ENCODE data around the gene INSIG1.

INSIG1 gene

DNA sequence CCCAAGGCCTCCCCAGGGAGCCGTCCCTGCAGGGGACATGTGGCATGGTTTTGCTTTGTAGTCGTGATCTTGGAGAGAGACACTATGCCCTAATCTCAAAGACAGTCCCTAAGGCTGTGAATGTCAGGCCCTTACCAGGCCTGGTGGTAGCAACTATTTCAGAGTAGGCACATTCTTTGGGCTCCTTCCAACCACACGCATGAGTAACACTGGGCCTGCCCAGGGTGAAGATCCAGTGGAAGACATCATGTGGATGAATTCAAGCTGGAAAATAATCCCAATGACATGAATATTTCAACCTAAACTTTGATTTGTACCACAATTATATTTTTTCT lies 39.5 kb upstream of the INSIG1 start:
- Histone ChIP-seq H3K9me3 (ENCODE audit: insufficient read depth, low read depth, low read length) (no peaks in the 10 kb centered on the region), H3K27me3 (ENCODE audit: insufficient read depth, low read length) (no peaks in the 10 kb centered on the region), H3K4me1 (ENCODE audit: insufficient read depth, low read length) (no peaks in the 10 kb centered on the region), H3K4me3 (ENCODE audit: low read length) (no peak overlapping the region), H3K9ac (ENCODE audit: low read depth, low read length) (no peak overlapping the region), H3K36me3 (ENCODE audit: insufficient read depth, low read depth, low read length) (no peaks in the 10 kb centered on the region), H3K27ac (ENCODE audit: low read length) (no peak overlapping the region)

DNA sequence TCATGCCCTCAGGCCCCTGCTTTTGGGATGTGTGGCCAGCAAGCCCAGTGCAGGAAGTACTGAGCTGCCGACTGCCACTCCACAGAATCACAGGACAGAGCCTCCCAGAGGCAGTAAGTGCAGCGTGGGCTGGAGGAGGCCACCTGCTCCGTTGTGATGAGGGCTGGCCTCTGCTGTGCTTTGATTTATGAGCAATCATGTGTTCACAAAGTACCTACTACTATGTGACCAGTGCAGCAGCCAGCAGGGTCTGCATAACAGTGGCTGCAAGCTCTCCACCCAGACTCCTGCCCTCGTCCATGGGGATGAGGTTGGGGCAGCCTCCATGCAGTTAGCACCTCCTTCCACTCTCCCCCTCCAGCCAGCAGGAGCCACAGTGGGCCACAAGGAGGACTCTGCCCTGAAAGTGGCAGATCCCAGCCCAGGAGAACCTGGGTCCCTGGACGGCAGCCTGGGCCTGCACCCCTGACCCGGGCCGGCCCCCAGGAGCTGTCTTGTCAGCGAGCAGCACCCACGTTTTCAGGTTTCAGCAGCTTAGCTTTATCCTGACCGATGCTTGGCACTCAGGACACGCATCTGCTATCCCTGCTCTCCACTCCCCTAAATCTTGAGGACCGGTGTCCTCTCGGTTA lies 37.7 kb upstream of the INSIG1 start:
- H3K27me3 ChIP-seq (ENCODE audit: insufficient read depth, low read length) = no peaks in the 10 kb centered on the region
- H3K9ac ChIP-seq (ENCODE audit: low read depth, low read length) = no peak overlapping the region
- no peaks in the 10 kb centered on the region for H3K4me1 ChIP-seq (ENCODE audit: insufficient read depth, low read length)
- H3K9me3 ChIP-seq (ENCODE audit: insufficient read depth, low read depth, low read length) = no peaks in the 10 kb centered on the region
- H3K36me3 ChIP-seq (ENCODE audit: insufficient read depth, low read depth, low read length) = no peaks in the 10 kb centered on the region
- H3K4me3 ChIP-seq (ENCODE audit: low read length) = no peak overlapping the region
- H3K27ac ChIP-seq (ENCODE audit: low read length) = no peak overlapping the region

GRCh38 chr7:155260498-155260872 lies 37.2 kb upstream of the INSIG1 start:
- Histone ChIP-seq H3K9ac (ENCODE audit: low read depth, low read length) (no peak overlapping the region), H3K27ac (ENCODE audit: low read length) (no peak overlapping the region), H3K4me3 (ENCODE audit: low read length) (no peak overlapping the region), H3K4me1 (ENCODE audit: insufficient read depth, low read length) (no peaks in the 10 kb centered on the region), H3K36me3 (ENCODE audit: insufficient read depth, low read depth, low read length) (no peaks in the 10 kb centered on the region), H3K9me3 (ENCODE audit: insufficient read depth, low read depth, low read length) (no peaks in the 10 kb centered on the region), H3K27me3 (ENCODE audit: insufficient read depth, low read length) (no peaks in the 10 kb centered on the region)

GRCh38 chr7:155261031-155261985 lies 36.4 kb upstream of the INSIG1 start:
- Histone ChIP-seq H3K27me3 (ENCODE audit: insufficient read depth, low read length) (no peaks in the 10 kb centered on the region), H3K27ac (ENCODE audit: low read length) (no peak overlapping the region), H3K4me3 (ENCODE audit: low read length) (no peak overlapping the region), H3K9me3 (ENCODE audit: insufficient read depth, low read depth, low read length) (no peaks in the 10 kb centered on the region), H3K4me1 (ENCODE audit: insufficient read depth, low read length) (no peaks in the 10 kb centered on the region), H3K36me3 (ENCODE audit: insufficient read depth, low read depth, low read length) (no peaks in the 10 kb centered on the region), H3K9ac (ENCODE audit: low read depth, low read length) (no peak overlapping the region)

GRCh38 chr7:155262031-155262430 lies 35.6 kb upstream of the INSIG1 start:
- Histone ChIP-seq H3K9me3 (ENCODE audit: insufficient read depth, low read depth, low read length) (no peaks in the 10 kb centered on the region), H3K27me3 (ENCODE audit: insufficient read depth, low read length) (no peaks in the 10 kb centered on the region), H3K9ac (ENCODE audit: low read depth, low read length) (no peak overlapping the region), H3K4me1 (ENCODE audit: insufficient read depth, low read length) (no peaks in the 10 kb centered on the region), H3K4me3 (ENCODE audit: low read length) (no peak overlapping the region), H3K36me3 (ENCODE audit: insufficient read depth, low read depth, low read length) (no peaks in the 10 kb centered on the region), H3K27ac (ENCODE audit: low read length) (no peak overlapping the region)

DNA sequence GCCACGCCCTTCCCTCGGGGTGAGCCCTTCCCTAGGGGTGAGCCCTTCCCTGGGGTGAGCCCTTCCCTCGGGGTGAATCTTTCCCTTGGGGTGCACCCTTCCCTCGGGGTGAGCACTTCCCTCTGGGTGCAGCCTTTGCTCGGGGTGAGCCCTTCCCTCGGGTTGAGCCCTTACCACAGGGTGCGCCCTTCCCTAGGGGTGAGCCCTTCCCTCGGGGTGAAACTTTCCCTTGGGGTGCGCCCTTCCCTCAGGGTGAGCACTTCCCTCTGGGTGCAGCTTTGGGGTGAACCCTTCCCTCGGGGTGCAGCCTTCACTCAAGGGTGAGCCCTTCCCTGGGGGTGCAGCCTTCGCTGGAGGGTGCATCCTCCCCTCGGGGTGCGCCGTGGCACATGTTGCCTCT lies 34.6 kb upstream of the INSIG1 start:
- Histone ChIP-seq H3K27me3 (ENCODE audit: insufficient read depth, low read length) (no peaks in the 10 kb centered on the region), H3K4me1 (ENCODE audit: insufficient read depth, low read length) (no peaks in the 10 kb centered on the region), H3K9me3 (ENCODE audit: insufficient read depth, low read depth, low read length) (no peaks in the 10 kb centered on the region), H3K36me3 (ENCODE audit: insufficient read depth, low read depth, low read length) (no peaks in the 10 kb centered on the region), H3K4me3 (ENCODE audit: low read length) (no peak overlapping the region), H3K9ac (ENCODE audit: low read depth, low read length) (no peak overlapping the region), H3K27ac (ENCODE audit: low read length) (no peak overlapping the region)

- Histone ChIP-seq H3K36me3 (ENCODE audit: insufficient read depth, low read depth, low read length) (no peaks in the 10 kb centered on the region), H3K4me1 (ENCODE audit: insufficient read depth, low read length) (no peaks in the 10 kb centered on the region), H3K27ac (ENCODE audit: low read length) (no peak overlapping the region), H3K9me3 (ENCODE audit: insufficient read depth, low read depth, low read length) (no peaks in the 10 kb centered on the region), H3K4me3 (ENCODE audit: low read length) (no peak overlapping the region), H3K9ac (ENCODE audit: low read depth, low read length) (no peak overlapping the region), H3K27me3 (ENCODE audit: insufficient read depth, low read length) (no peaks in the 10 kb centered on the region)
Measured at GRCh38 chr7:155263581-155264143, 34.0 kb upstream of the INSIG1 start.

DNA sequence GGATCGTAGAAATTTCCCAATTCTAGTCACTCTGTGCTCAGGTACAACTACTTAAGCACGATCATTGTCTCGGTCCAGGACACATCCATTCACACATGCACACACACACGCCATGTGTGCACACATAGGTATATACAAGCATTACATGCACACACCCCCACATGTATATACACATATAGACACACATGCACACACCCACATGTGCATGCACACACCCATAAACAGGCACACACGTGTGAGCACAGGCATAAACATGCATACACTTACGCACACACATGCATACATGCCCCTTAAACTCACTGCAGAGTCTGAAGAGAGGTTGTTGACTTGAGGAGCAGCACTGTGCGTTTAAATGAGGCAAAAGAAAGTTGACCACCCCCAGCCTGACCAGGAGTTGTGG lies 32.5 kb upstream of the INSIG1 start:
- Histone ChIP-seq H3K4me1 (ENCODE audit: insufficient read depth, low read length) (no peaks in the 10 kb centered on the region), H3K36me3 (ENCODE audit: insufficient read depth, low read depth, low read length) (no peaks in the 10 kb centered on the region), H3K9me3 (ENCODE audit: insufficient read depth, low read depth, low read length) (no peaks in the 10 kb centered on the region), H3K27me3 (ENCODE audit: insufficient read depth, low read length) (no peaks in the 10 kb centered on the region), H3K4me3 (ENCODE audit: low read length) (no peak overlapping the region), H3K9ac (ENCODE audit: low read depth, low read length) (no peak overlapping the region), H3K27ac (ENCODE audit: low read length) (no peak overlapping the region)

DNA sequence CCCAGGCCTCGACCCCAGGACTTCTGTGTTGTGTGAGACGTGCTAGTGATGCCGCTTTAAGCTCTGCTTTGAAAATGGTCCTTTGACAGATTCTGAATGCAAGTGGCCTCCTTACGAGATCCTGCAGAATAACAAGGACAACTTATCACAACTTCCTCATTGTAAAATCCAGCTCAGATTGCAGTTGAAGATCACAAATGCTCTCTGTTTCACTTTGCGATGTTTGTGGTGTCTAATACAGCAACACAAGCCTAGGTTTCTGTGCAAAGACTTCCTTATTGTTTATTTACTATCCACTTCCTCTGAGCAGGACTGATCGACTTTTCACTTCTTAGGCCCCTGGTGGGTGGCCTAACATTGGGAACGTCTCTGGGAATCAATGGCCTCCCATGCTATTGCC lies 31.7 kb upstream of the INSIG1 start:
- no peaks in the 10 kb centered on the region for H3K9me3 ChIP-seq (ENCODE audit: insufficient read depth, low read depth, low read length)
- H3K36me3 ChIP-seq (ENCODE audit: insufficient read depth, low read depth, low read length) = no peaks in the 10 kb centered on the region
- H3K9ac ChIP-seq (ENCODE audit: low read depth, low read length) = no peak overlapping the region
- no peaks in the 10 kb centered on the region for H3K27me3 ChIP-seq (ENCODE audit: insufficient read depth, low read length)
- H3K4me3 ChIP-seq (ENCODE audit: low read length) = no peak overlapping the region
- H3K4me1 ChIP-seq (ENCODE audit: insufficient read depth, low read length) = no peaks in the 10 kb centered on the region
- no peak overlapping the region for H3K27ac ChIP-seq (ENCODE audit: low read length)

DNA sequence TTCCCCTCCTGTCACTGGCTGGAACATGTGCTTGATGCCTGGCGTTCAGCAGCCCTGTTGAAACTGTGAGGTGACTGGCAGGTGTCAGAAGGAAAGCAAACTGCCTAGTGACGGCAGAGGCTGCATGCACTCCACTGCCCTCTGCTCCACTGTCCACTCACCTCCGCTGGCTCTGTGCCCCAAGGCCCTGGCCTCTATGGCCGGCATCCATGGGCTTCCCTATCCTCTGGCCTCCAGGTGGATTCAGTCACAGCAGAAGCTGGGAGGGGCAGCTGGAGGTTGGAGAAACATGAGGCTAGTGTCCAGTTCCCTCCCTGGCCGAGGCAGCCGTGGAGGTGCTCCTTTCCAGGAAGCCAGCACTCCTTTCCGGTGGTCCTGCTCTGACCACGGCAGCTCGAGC lies 31.2 kb upstream of the INSIG1 start:
- H3K4me3 ChIP-seq (ENCODE audit: low read length) = no peak overlapping the region
- no peak overlapping the region for H3K27ac ChIP-seq (ENCODE audit: low read length)
- no peak overlapping the region for H3K9ac ChIP-seq (ENCODE audit: low read depth, low read length)
- H3K4me1 ChIP-seq (ENCODE audit: insufficient read depth, low read length) = no peaks in the 10 kb centered on the region
- H3K9me3 ChIP-seq (ENCODE audit: insufficient read depth, low read depth, low read length) = no peaks in the 10 kb centered on the region
- H3K36me3 ChIP-seq (ENCODE audit: insufficient read depth, low read depth, low read length) = no peaks in the 10 kb centered on the region
- H3K27me3 ChIP-seq (ENCODE audit: insufficient read depth, low read length) = no peaks in the 10 kb centered on the region

DNA sequence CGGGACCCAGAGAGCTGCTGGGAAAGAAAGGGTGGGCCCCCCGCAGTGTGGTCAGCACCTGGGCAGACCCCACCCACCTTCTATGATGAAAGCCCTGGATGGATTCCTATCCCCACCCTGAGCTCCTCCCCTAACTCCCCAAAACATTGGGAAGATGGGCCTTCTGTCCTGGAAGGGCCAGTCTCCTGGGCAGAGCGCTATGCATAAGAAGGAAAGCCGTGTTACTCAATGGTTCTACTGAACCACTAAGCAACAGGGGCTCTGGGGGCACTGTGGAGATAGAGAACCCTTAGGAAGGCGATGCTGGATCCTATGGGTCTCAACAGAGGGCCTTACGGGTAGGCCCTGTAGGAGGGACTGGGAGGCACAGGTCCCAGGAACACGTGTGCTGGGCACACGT lies 30.7 kb upstream of the INSIG1 start:
- H3K36me3 ChIP-seq (ENCODE audit: insufficient read depth, low read depth, low read length) = no peaks in the 10 kb centered on the region
- H3K27me3 ChIP-seq (ENCODE audit: insufficient read depth, low read length) = no peaks in the 10 kb centered on the region
- H3K27ac ChIP-seq (ENCODE audit: low read length) = no peak overlapping the region
- no peaks in the 10 kb centered on the region for H3K9me3 ChIP-seq (ENCODE audit: insufficient read depth, low read depth, low read length)
- no peaks in the 10 kb centered on the region for H3K4me1 ChIP-seq (ENCODE audit: insufficient read depth, low read length)
- no peak overlapping the region for H3K9ac ChIP-seq (ENCODE audit: low read depth, low read length)
- H3K4me3 ChIP-seq (ENCODE audit: low read length) = no peak overlapping the region

DNA sequence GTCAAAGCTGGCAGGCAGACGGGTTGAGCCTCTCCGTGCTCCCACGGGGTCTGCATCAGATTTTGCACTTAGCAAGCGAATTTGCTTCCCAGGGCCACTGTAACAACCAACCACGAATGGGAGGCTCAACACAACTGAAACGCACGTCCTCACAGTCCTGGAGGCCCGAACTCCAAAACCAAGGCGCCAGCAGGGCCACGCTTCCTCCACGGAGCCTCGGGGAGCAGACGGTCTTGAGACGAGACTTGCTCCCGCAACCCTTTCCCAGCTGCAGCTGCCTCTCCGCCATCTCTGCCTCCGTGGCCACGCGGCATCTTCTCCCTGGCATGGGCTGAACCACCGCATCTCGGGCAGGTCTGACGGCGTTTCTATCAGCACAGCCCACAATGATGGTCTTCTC lies 30.2 kb upstream of the INSIG1 start:
- no peak overlapping the region for H3K27ac ChIP-seq (ENCODE audit: low read length)
- H3K4me3 ChIP-seq (ENCODE audit: low read length) = no peak overlapping the region
- H3K9ac ChIP-seq (ENCODE audit: low read depth, low read length) = no peak overlapping the region
- no peaks in the 10 kb centered on the region for H3K4me1 ChIP-seq (ENCODE audit: insufficient read depth, low read length)
- H3K36me3 ChIP-seq (ENCODE audit: insufficient read depth, low read depth, low read length) = no peaks in the 10 kb centered on the region
- no peaks in the 10 kb centered on the region for H3K27me3 ChIP-seq (ENCODE audit: insufficient read depth, low read length)
- no peaks in the 10 kb centered on the region for H3K9me3 ChIP-seq (ENCODE audit: insufficient read depth, low read depth, low read length)

All from iPS-20b (cell line).